Transverse colon (tissue), 4 donors: ENCODE data around the gene PRKCE.

ENCODE experiments used
- POLR2A ChIP-seq: fragments of 450-650 bp; IDR thresholded peaks from one replicate; pipeline ENCODE4 v1.6.1; 2016; ENCODE audit warnings: antibody characterized with exemption, mild to moderate bottlenecking, moderate library complexity
- POLR2AphosphoS5 ChIP-seq, 3 donors: sonication (generic); formaldehyde crosslinking; IDR thresholded peaks; one replicate each; pipeline ENCODE4 v1.6.1; 2016; ENCODE audit warnings: antibody characterized with exemption in 3 of 3
- TF ChIP-seq, protein P1 (sequence below), 5 experiments: fragments of 200-600 bp in 3 of 5; fragments of 450-650 bp in 2 of 5; sonication (generic) in 3 of 5; IDR thresholded peaks; 1 replicate in 2 of 5; 2 replicates in 3 of 5; pipeline ENCODE4 v1.5.1; 2016 to 2017; ENCODE audit warnings: antibody characterized with exemption in 5 of 5, inconsistent platforms in 3 of 5, mild to moderate bottlenecking in 2 of 5, moderate library complexity in 1 of 5

DNA sequence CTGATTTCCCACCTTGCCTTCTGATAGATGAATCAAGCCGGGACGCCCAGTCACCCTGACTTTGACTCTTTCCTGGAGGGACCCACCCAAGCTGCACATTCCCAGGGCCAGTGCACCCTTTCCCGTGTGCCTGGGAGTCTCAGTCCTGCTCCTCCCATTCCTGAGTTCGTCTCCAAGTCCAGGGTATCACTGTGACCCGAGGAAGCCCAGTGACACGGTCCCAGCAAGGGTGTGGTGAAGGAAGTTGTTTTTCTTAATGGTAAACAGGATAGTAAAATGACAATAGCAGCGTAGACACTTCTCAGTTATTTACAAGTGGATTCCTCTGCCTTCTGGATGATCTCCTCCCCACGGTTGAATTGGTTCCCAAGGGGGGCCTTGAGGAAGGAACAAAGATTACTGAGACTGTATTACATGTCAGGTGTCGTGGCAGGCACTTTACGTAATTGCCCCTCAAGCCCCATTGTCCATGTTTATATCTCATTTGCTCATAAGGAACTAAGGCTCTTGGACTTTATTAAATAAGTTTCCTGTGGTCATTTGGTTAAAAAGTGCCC lies 123.3 kb downstream of the PRKCE start:
- no peak for TF ChIP-seq POLR2A
- TF ChIP-seq, protein P1, sequence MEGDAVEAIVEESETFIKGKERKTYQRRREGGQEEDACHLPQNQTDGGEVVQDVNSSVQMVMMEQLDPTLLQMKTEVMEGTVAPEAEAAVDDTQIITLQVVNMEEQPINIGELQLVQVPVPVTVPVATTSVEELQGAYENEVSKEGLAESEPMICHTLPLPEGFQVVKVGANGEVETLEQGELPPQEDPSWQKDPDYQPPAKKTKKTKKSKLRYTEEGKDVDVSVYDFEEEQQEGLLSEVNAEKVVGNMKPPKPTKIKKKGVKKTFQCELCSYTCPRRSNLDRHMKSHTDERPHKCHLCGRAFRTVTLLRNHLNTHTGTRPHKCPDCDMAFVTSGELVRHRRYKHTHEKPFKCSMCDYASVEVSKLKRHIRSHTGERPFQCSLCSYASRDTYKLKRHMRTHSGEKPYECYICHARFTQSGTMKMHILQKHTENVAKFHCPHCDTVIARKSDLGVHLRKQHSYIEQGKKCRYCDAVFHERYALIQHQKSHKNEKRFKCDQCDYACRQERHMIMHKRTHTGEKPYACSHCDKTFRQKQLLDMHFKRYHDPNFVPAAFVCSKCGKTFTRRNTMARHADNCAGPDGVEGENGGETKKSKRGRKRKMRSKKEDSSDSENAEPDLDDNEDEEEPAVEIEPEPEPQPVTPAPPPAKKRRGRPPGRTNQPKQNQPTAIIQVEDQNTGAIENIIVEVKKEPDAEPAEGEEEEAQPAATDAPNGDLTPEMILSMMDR (IDR thresholded peaks at IDR 0.05), result no peak
- no peak for TF ChIP-seq POLR2AphosphoS5 (IDR thresholded peaks at IDR 0.05)
